Measurements from ENCODE around the gene MIB2. TPM values are rescaled to one million over a fixed set of nuclear protein-coding genes. Genes with fewer than 3 reads are reported as not detected.
"Not testable (repeated sequence)": the region's sequence is repeated elsewhere in the genome, so short reads cannot be mapped to it uniquely, and the experiment has no call there.

Gene MIB2
- total and polyA plus RNA-seq, 2 of the 4 experiments (the other 2 are of a cell fraction) = 17.2 to 47.8 TPM

DNA sequence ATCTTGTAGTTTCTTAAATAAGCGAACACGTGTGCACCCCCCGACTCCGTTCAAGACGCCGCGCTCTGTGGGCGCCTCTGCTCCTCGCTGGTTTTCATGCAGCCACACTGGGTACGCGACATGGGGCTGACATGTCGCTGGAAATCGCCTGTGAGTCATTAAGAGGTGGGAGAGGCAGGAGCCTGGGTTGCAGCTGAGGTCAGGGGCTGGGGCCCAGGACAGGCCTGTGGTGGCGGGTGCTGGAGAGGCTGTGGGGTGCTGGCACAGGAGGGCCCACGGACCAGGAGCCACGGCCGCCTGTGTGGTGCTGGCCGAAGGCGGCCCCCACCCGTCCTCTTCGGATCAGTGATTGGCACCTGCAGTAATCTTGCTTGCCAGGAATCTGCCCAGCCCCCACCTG, 59.5 kb downstream of the MIB2 start:
- H2BK5ac ChIP-seq (ENCODE audit: low read depth, low read length, poor library complexity, severe bottlenecking); H2AK5ac ChIP-seq (ENCODE audit: low read depth, low read length); H4K8ac ChIP-seq (ENCODE audit: low read depth in 2 of 2, low read length in 2 of 2); intact Hi-C loops (cut with micrococcal nuclease); H3K9me1 ChIP-seq (ENCODE audit: insufficient read depth, low read length); CTCF ChIA-PET; H3K27ac ChIP-seq (ENCODE audit: insufficient read depth, low read length); H3K56ac ChIP-seq (ENCODE audit: extremely low read depth, insufficient read depth, low read length); H2BK120ac ChIP-seq (ENCODE audit: low read depth, low read length); H3K18ac ChIP-seq (ENCODE audit: low read depth, low read length); ATAC-seq (ENCODE audit: low read depth); H2AFZ ChIP-seq (replicated peaks; ENCODE audit: low read length, poor library complexity); H3K4me2 ChIP-seq (ENCODE audit: low read depth, low read length); H3K27me3 ChIP-seq (ENCODE audit: control insufficient read depth, insufficient read depth, low read length); H4K5ac ChIP-seq (ENCODE audit: low read depth, low read length); H3K14ac ChIP-seq (replicated peaks; ENCODE audit: low read depth, low read length); H3K23ac ChIP-seq (ENCODE audit: low read depth, low read length); H3K4ac ChIP-seq (ENCODE audit: low read depth, low read length); in situ Hi-C loops (cut with MboI; ENCODE audit: low sequenced_read_pairs); H4K91ac ChIP-seq (ENCODE audit: insufficient read depth, low read depth, low read length); H3K4me3 ChIP-seq (ENCODE audit: insufficient read depth, low read depth, low read length); dilution Hi-C loops (cut with HindIII; ENCODE audit: low sequenced_read_pairs, unreplicated experiment); H2BK15ac ChIP-seq (ENCODE audit: low read depth, low read length); BruUV-seq (replicated peaks); H2AK9ac ChIP-seq (replicated peaks; ENCODE audit: low read depth, low read length, poor library complexity); H2BK20ac ChIP-seq (ENCODE audit: low read depth, low read length); H3K9me3 ChIP-seq (ENCODE audit: control insufficient read depth, insufficient read depth, low read length); H3K9ac ChIP-seq (ENCODE audit: low read depth, low read length); POLR2A ChIA-PET (ENCODE audit: unreplicated experiment); H3K4me1 ChIP-seq (ENCODE audit: control insufficient read depth, insufficient read depth, low read length); DNase-seq: not testable (repeated sequence)
- no CpG with 5 or more reads among the region's 21 CpGs for WGBS, 2 experiments (ENCODE audit: extremely low coverage in 2 of 2, insufficient read length in 1 of 2)
- peaks cover 36% of the 10 kb centered on the region for H3K36me3 ChIP-seq (ENCODE audit: control insufficient read depth, insufficient read depth, low read length)
- peaks cover 14% of the 10 kb centered on the region for H4K20me1 ChIP-seq (ENCODE audit: insufficient read depth, low read length)
- peaks cover 8 to 26% of the 10 kb centered on the region in 2 experiments for H3K79me1 ChIP-seq (ENCODE audit: low read depth in 1 of 2, low read length in 2 of 2)

DNA sequence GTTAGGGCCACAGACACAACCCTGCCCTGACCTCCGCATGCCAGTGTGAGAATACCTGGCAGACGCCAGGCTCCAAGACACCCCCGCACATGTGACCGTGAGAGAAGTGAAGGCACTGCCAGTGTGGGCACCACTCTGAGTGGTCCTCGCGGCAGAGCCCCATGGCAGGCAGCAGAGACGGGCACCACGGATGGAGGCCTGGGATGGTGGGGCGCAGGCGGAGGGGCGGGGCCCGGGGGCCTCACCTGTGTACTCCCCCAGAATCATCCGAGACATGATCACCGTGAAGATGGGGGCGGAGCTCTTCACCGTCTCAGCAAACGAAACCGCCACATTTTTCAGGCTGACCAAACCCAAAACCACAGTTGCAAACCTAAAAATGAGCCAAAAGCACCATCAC, 59.9 kb downstream of the MIB2 start:
- H2AK9ac ChIP-seq (replicated peaks; ENCODE audit: low read depth, low read length, poor library complexity); intact Hi-C loops (cut with micrococcal nuclease); H3K4me2 ChIP-seq (ENCODE audit: low read depth, low read length); H2BK5ac ChIP-seq (ENCODE audit: low read depth, low read length, poor library complexity, severe bottlenecking); H2AK5ac ChIP-seq (ENCODE audit: low read depth, low read length); dilution Hi-C loops (cut with HindIII; ENCODE audit: low sequenced_read_pairs, unreplicated experiment); H2BK20ac ChIP-seq (ENCODE audit: low read depth, low read length); H2AFZ ChIP-seq (replicated peaks; ENCODE audit: low read length, poor library complexity); H3K4me1 ChIP-seq (ENCODE audit: control insufficient read depth, insufficient read depth, low read length); H4K8ac ChIP-seq (ENCODE audit: low read depth in 2 of 2, low read length in 2 of 2); H2BK15ac ChIP-seq (ENCODE audit: low read depth, low read length); H3K27me3 ChIP-seq (ENCODE audit: control insufficient read depth, insufficient read depth, low read length); in situ Hi-C loops (cut with MboI; ENCODE audit: low sequenced_read_pairs); H3K9ac ChIP-seq (ENCODE audit: low read depth, low read length); H3K4me3 ChIP-seq (ENCODE audit: insufficient read depth, low read depth, low read length); POLR2A ChIA-PET (ENCODE audit: unreplicated experiment); H3K9me1 ChIP-seq (ENCODE audit: insufficient read depth, low read length); H4K91ac ChIP-seq (ENCODE audit: insufficient read depth, low read depth, low read length); H3K27ac ChIP-seq (ENCODE audit: insufficient read depth, low read length); H3K23ac ChIP-seq (ENCODE audit: low read depth, low read length); H3K56ac ChIP-seq (ENCODE audit: extremely low read depth, insufficient read depth, low read length); H3K4ac ChIP-seq (ENCODE audit: low read depth, low read length); ATAC-seq (ENCODE audit: low read depth); H2BK120ac ChIP-seq (ENCODE audit: low read depth, low read length); H3K9me3 ChIP-seq (ENCODE audit: control insufficient read depth, insufficient read depth, low read length); H4K5ac ChIP-seq (ENCODE audit: low read depth, low read length); H3K18ac ChIP-seq (ENCODE audit: low read depth, low read length); H3K14ac ChIP-seq (replicated peaks; ENCODE audit: low read depth, low read length); BruUV-seq (replicated peaks); DNase-seq: not testable (repeated sequence)
- Histone ChIP-seq H3K36me3 (ENCODE audit: control insufficient read depth, insufficient read depth, low read length) (peaks cover 34% of the 10 kb centered on the region), H3K79me1 (ENCODE audit: low read depth in 1 of 2, low read length in 2 of 2) (peaks cover 9 to 28% of the 10 kb centered on the region in 2 experiments), H4K20me1 (ENCODE audit: insufficient read depth, low read length) (peaks cover 14% of the 10 kb centered on the region)
- CTCF ChIA-PET = interaction anchor here (0.6 kb wide), 1 partner anchor 23 kb away, joined by 3 read pairs; no protein-coding TSS in a partner anchor
- no CpG with 5 or more reads among the region's 18 CpGs for WGBS, 2 experiments (ENCODE audit: extremely low coverage in 2 of 2, insufficient read length in 1 of 2)
